OCI-LY3 (cell line): ENCODE results near the gene FBXO8.

Experiments
- H2AFZ ChIP-seq: fragments of 200-600, 300-600 bp; shearing (Covaris generic); 2 replicates; pipeline ENCODE4 v1.6.0; 2014; ENCODE audit warnings: antibody characterized with exemption, low read depth, low read length
- H3K27ac ChIP-seq: fragments of 200-600, 300-600 bp; sonication (generic); 2 replicates; pipeline ENCODE4 v1.5.1; 2014; ENCODE audit warnings: mild to moderate bottlenecking, low read length, moderate library complexity, mixed read lengths
- H3K27me3 ChIP-seq: fragments of 200-600, 300-600 bp; sonication (generic); 2 replicates; pipeline ENCODE4 v1.6.1; 2014; ENCODE audit warnings: low read depth, low read length, mixed read lengths
- H3K36me3 ChIP-seq: fragments of 200-600, 300-600 bp; sonication (generic); replicated peaks from 2 replicates; pipeline ENCODE3; 2014; ENCODE audit warnings: low read depth, low read length, mixed read lengths
- H3K4me1 ChIP-seq: fragments of 300-600, 200-600 bp; sonication (generic); 2 replicates; pipeline ENCODE4 v1.6.1; 2014; ENCODE audit warnings: low read length, mixed read lengths
- H3K4me2 ChIP-seq: fragments of 200-600, 300-600 bp; sonication (generic); 2 replicates; pipeline ENCODE4 v1.6.1; 2014; ENCODE audit warnings: low read length, mixed read lengths
- H3K4me3 ChIP-seq: fragments of 300-600, 200-600 bp; sonication (generic); 2 replicates; pipeline ENCODE4 v1.5.1; 2014; ENCODE audit warnings: antibody characterized with exemption, mild to moderate bottlenecking, low read length, moderate library complexity
- H3K79me2 ChIP-seq: fragments of 300-600, 200-600 bp; shearing (Covaris generic); 2 replicates; pipeline ENCODE4 v1.6.1; 2014; ENCODE audit warnings: mild to moderate bottlenecking, low read length, mixed read lengths
- H3K9ac ChIP-seq: fragments of 300-600, 200-600 bp; shearing (Covaris generic); 2 replicates; pipeline ENCODE4 v1.6.0; 2014; ENCODE audit warnings: mild to moderate bottlenecking, low read length, moderate library complexity
- H3K9me3 ChIP-seq: fragments of 200-600, 300-600 bp; shearing (Covaris generic); 2 replicates; pipeline ENCODE4 v1.6.1; 2014; ENCODE audit warnings: low read length, mixed read lengths; ENCODE audit not compliant: insufficient read depth
- H4K20me1 ChIP-seq: fragments of 200-600, 300-600 bp; sonication (generic); 2 replicates; pipeline ENCODE4 v1.6.1; 2016; ENCODE audit warnings: low read length, mixed read lengths; ENCODE audit not compliant: insufficient read depth
- EZH2phosphoT487 ChIP-seq: fragments of 200-600 bp; shearing (Covaris generic); IDR thresholded peaks from 2 replicates; pipeline ENCODE4 v1.6.1; 2018; ENCODE audit warnings: antibody characterized with exemption, mixed run types, low read depth
- TF ChIP-seq, protein P1 (sequence below): fragments of 200-600, 300-600 bp; sonication (generic); IDR thresholded peaks from 2 replicates; pipeline ENCODE4 v1.5.1; 2014; ENCODE audit warnings: antibody characterized with exemption, low read length, low read depth

Gene FBXO8

DNA sequence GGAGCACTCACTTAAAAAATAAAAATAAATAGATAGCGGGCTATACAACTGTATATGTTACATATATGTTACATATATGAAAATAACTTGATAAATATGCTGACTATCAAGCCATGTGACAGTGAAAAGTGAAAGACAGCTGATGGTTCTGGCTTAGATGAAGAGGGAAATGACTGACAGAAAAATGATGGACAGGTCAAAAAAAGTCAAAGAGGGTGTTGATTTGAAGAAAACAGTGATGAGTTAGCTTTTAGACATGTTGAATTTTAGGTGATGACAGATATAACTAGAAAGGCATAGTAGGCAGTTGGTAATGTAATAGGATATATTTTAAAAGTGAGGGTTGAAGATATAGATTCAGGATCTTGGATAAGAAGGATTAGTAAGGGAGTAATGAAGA lies 37.8 kb downstream of the FBXO8 start:
- H4K20me1 ChIP-seq = no peaks in the 10 kb centered on the region
- H3K4me2 ChIP-seq = no peak overlapping the region
- no peaks in the 10 kb centered on the region for H3K27me3 ChIP-seq
- H3K9ac ChIP-seq = no peak overlapping the region
- H3K27ac ChIP-seq = no peak overlapping the region
- TF ChIP-seq, protein P1, sequence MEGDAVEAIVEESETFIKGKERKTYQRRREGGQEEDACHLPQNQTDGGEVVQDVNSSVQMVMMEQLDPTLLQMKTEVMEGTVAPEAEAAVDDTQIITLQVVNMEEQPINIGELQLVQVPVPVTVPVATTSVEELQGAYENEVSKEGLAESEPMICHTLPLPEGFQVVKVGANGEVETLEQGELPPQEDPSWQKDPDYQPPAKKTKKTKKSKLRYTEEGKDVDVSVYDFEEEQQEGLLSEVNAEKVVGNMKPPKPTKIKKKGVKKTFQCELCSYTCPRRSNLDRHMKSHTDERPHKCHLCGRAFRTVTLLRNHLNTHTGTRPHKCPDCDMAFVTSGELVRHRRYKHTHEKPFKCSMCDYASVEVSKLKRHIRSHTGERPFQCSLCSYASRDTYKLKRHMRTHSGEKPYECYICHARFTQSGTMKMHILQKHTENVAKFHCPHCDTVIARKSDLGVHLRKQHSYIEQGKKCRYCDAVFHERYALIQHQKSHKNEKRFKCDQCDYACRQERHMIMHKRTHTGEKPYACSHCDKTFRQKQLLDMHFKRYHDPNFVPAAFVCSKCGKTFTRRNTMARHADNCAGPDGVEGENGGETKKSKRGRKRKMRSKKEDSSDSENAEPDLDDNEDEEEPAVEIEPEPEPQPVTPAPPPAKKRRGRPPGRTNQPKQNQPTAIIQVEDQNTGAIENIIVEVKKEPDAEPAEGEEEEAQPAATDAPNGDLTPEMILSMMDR = no peak
- no peak for TF ChIP-seq EZH2phosphoT487
- H3K36me3 ChIP-seq = no peaks in the 10 kb centered on the region
- no peaks in the 10 kb centered on the region for H3K79me2 ChIP-seq
- H3K9me3 ChIP-seq = no peaks in the 10 kb centered on the region
- peaks cover 18% of the 10 kb centered on the region for H3K4me1 ChIP-seq
- H2AFZ ChIP-seq = no peak overlapping the region
- no peak overlapping the region for H3K4me3 ChIP-seq

DNA sequence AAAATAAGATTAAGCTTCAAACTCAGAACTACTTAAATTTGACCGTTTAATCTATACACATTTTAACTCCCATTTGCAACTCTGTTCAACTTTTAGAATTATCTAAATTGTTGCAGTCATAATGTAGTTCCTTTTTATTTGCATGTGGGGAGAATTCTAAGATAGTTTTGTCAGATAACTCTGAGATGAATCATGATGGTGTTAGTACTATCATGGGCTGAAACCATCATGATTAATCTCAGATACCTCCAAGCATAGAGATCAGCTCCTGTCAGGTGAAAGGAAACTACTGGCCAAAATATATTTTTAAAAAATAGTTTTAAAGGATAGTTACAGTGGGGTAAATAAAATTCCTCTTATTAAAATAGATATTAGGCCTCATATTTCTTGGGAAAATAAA lies 39.0 kb downstream of the FBXO8 start:
- Histone ChIP-seq H3K4me2 (peak overlapping the region; percentile 25), H3K9ac (no peak overlapping the region), H4K20me1 (no peaks in the 10 kb centered on the region), H3K4me1 (peaks cover 18% of the 10 kb centered on the region), H3K79me2 (no peaks in the 10 kb centered on the region), H3K27me3 (no peaks in the 10 kb centered on the region), H3K27ac (no peak overlapping the region), H3K9me3 (no peaks in the 10 kb centered on the region), H3K36me3 (no peaks in the 10 kb centered on the region), H3K4me3 (no peak overlapping the region), H2AFZ (no peak overlapping the region)
- TF ChIP-seq EZH2phosphoT487 = no peak
- TF ChIP-seq, protein P1 = no peak

DNA sequence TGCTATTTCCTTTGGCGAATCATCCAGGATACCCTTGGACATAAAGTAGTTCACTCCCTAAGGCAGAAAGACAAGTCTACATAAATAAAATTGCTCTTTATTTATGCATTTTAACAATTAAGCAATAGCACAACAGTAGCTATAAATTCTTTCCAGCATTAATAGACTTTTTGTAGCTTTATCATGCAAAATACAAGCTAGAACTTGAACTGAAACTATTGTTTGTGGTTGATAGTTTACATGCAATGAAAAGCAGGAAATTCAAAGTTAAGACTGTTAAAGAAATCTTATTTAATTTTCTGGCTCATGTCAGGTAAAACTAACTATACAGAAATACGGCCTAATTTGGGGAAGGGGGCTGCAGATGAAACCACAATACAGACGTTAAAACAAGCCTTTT lies 42.3 kb downstream of the FBXO8 start:
- Histone ChIP-seq H3K27ac (no peak overlapping the region), H4K20me1 (no peaks in the 10 kb centered on the region), H3K36me3 (no peaks in the 10 kb centered on the region), H3K9me3 (no peaks in the 10 kb centered on the region), H2AFZ (no peak overlapping the region), H3K4me1 (peaks cover 18% of the 10 kb centered on the region), H3K9ac (no peak overlapping the region), H3K27me3 (no peaks in the 10 kb centered on the region), H3K4me3 (no peak overlapping the region), H3K4me2 (no peak overlapping the region), H3K79me2 (no peaks in the 10 kb centered on the region)
- TF ChIP-seq EZH2phosphoT487 = no peak
- TF ChIP-seq, protein P1 = no peak

DNA sequence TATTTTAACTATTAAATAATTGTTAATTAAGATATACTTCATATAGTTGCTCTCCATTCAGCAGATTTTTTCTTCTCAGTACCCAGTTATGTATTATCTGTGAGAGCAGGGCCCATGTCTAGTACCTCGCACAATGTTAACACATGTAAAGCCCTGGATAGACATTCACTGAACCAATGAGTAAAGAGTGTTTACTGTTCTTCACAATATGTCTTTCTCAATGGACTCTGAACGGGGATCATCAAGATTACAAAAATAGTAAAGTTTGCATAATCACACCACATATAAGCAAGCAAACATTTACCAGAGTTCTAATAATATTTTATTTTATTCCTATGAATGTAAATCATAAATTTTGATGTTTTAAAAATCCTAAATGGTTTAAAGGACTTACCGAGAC lies 47.1 kb downstream of the FBXO8 start:
- H2AFZ ChIP-seq = no peak overlapping the region
- 0 out of 2 replicates have a peak, but pooled peaks cover 3% of the 10 kb centered on the region for H3K4me1 ChIP-seq
- no peaks in the 10 kb centered on the region for H3K9me3 ChIP-seq
- no peak overlapping the region for H3K27ac ChIP-seq
- no peak overlapping the region for H3K9ac ChIP-seq
- no peaks in the 10 kb centered on the region for H3K27me3 ChIP-seq
- no peak overlapping the region for H3K4me2 ChIP-seq
- no peaks in the 10 kb centered on the region for H3K36me3 ChIP-seq
- H3K4me3 ChIP-seq = no peak overlapping the region
- no peaks in the 10 kb centered on the region for H3K79me2 ChIP-seq
- TF ChIP-seq, protein P1 = no peak
- TF ChIP-seq EZH2phosphoT487 = no peak
- H4K20me1 ChIP-seq = no peaks in the 10 kb centered on the region
